SK-N-MC (cell line): Measurements from ENCODE around the gene DZIP1L.
"Not testable (repeated sequence)": the region's sequence is repeated elsewhere in the genome, so short reads cannot be mapped to it uniquely, and the experiment has no call there.

Source experiments
- DNase-seq: peaks from one replicate; pipeline ENCODE4 v3.0.0-alpha.2; 2011; ENCODE audit warnings: low read depth, low spot score
- H3K27ac ChIP-seq: fragments of 200-600 bp; sonication (generic); 2 replicates; pipeline ENCODE4 v1.5.1; 2016; ENCODE audit warnings: mixed run types
- H3K36me3 ChIP-seq: fragments of 200-600 bp; sonication (generic); 2 replicates; pipeline ENCODE4 v1.6.1; 2017; ENCODE audit warnings: antibody characterized with exemption, low read length, mixed read lengths; ENCODE audit not compliant: insufficient read depth
- H3K4me3 ChIP-seq: fragments of 200-600 bp; sonication (generic); 2 replicates; pipeline ENCODE4 v1.5.1; 2016
- H3K9ac ChIP-seq: fragments of 200-600 bp; sonication (generic); 2 replicates; pipeline ENCODE4 v1.8.0; 2017; ENCODE audit warnings: mixed run types, mixed read lengths; ENCODE audit not compliant: insufficient read length
- H3K9me3 ChIP-seq: fragments of 200-600 bp; sonication (generic); 2 replicates; pipeline ENCODE4 v1.6.1; 2017; ENCODE audit warnings: low read depth, mild to moderate bottlenecking, antibody characterized with exemption, low read length, moderate library complexity, mixed read lengths
- EZH2 ChIP-seq: fragments of 200-600 bp; sonication (generic); IDR thresholded peaks from one replicate; pipeline ENCODE4 v1.6.1; 2017; ENCODE audit warnings: antibody characterized with exemption
- FOXP2 ChIP-seq: optimal IDR thresholded peaks from 2 replicates; pipeline ENCODE3; 2011; ENCODE audit warnings: mild to moderate bottlenecking, moderate library complexity; ENCODE audit not compliant: insufficient read depth; ENCODE audit errors: extremely low read length, control extremely low read depth
- POLR2AphosphoS5 ChIP-seq: IDR thresholded peaks from 2 replicates; pipeline ENCODE4 v1.6.1; 2012; ENCODE audit warnings: mild to moderate bottlenecking, low read depth, low read length, borderline replicate concordance

DZIP1L gene

GRCh38 chr3:138099417-138099816 is 16.0 kb downstream of the DZIP1L start:
- no peak overlapping the region for H3K9ac ChIP-seq
- H3K4me3 ChIP-seq = no peak overlapping the region
- TF ChIP-seq EZH2 (no peak), POLR2AphosphoS5 (no peak), FOXP2 (no peak)
- no peak for DNase-seq
- H3K27ac ChIP-seq = no peak overlapping the region
- H3K36me3 ChIP-seq = no peaks in the 10 kb centered on the region; the same call in 1 of the 2 replicates
- no peaks in the 10 kb centered on the region for H3K9me3 ChIP-seq

GRCh38 chr3:138097192-138098172 is 17.9 kb downstream of the DZIP1L start:
- Histone ChIP-seq H3K9ac (no peak overlapping the region), H3K4me3 (no peak overlapping the region), H3K27ac (no peak overlapping the region), H3K36me3 (no peaks in the 10 kb centered on the region; the same call in 1 of the 2 replicates), H3K9me3 (no peaks in the 10 kb centered on the region)
- no peak for DNase-seq
- TF ChIP-seq EZH2 (no peak), FOXP2 (no peak), POLR2AphosphoS5 (no peak)

GRCh38 chr3:138093721-138094120 is 21.7 kb downstream of the DZIP1L start:
- H3K36me3 ChIP-seq = no peaks in the 10 kb centered on the region; the same call in 1 of the 2 replicates
- no peak for TF ChIP-seq POLR2AphosphoS5
- TF ChIP-seq EZH2 = no peak
- no peak for TF ChIP-seq FOXP2
- DNase-seq = no peak
- no peaks in the 10 kb centered on the region for H3K9me3 ChIP-seq
- H3K9ac ChIP-seq = no peak overlapping the region
- H3K4me3 ChIP-seq = no peak overlapping the region
- no peak overlapping the region for H3K27ac ChIP-seq

GRCh38 chr3:138092023-138092422 is 23.4 kb downstream of the DZIP1L start:
- no peak overlapping the region for H3K27ac ChIP-seq
- H3K4me3 ChIP-seq = no peak overlapping the region
- no peaks in the 10 kb centered on the region for H3K9me3 ChIP-seq
- no peak for DNase-seq
- TF ChIP-seq POLR2AphosphoS5 (no peak), EZH2 (no peak), FOXP2 (no peak)
- H3K9ac ChIP-seq = no peak overlapping the region
- peaks cover 13% of the 10 kb centered on the region for H3K36me3 ChIP-seq

GRCh38 chr3:138089091-138089490 is 26.3 kb downstream of the DZIP1L start:
- TF ChIP-seq FOXP2 = no peak
- no peak for TF ChIP-seq EZH2
- no peak for TF ChIP-seq POLR2AphosphoS5
- Histone ChIP-seq H3K9me3 (no peaks in the 10 kb centered on the region), H3K27ac (no peak overlapping the region), H3K36me3 (peaks cover 28% of the 10 kb centered on the region), H3K4me3 (no peak overlapping the region), H3K9ac (no peak overlapping the region)
- no peak for DNase-seq

- H3K9ac ChIP-seq, H3K4me3 ChIP-seq, H3K27ac ChIP-seq, H3K9me3 ChIP-seq, DNase-seq: not testable (repeated sequence)
- peaks cover 28% of the 10 kb centered on the region for H3K36me3 ChIP-seq
Measured at GRCh38 chr3:138085745-138086144, 29.7 kb downstream of the DZIP1L start.

GRCh38 chr3:138084196-138084595 is 31.2 kb downstream of the DZIP1L start:
- DNase-seq = no peak
- no peak for TF ChIP-seq POLR2AphosphoS5
- TF ChIP-seq FOXP2 = no peak
- TF ChIP-seq EZH2 = no peak
- H3K9me3 ChIP-seq = no peaks in the 10 kb centered on the region
- H3K9ac ChIP-seq = no peak overlapping the region
- H3K36me3 ChIP-seq = peaks cover 28% of the 10 kb centered on the region
- no peak overlapping the region for H3K27ac ChIP-seq
- H3K4me3 ChIP-seq = no peak overlapping the region

- no peaks in the 10 kb centered on the region for H3K9me3 ChIP-seq
- no peak overlapping the region for H3K27ac ChIP-seq
- DNase-seq = no peak
- H3K4me3 ChIP-seq = no peak overlapping the region
- H3K9ac ChIP-seq = no peak overlapping the region
- TF ChIP-seq FOXP2 (no peak), POLR2AphosphoS5 (no peak), EZH2 (no peak)
- peaks cover 24% of the 10 kb centered on the region for H3K36me3 ChIP-seq
Measured at GRCh38 chr3:138082992-138083386, 32.4 kb downstream of the DZIP1L start.
